ENCODE data around the gene RASA4B.

The RASA4B gene

GRCh38 chr7:102466097-102466496 lies 51.5 kb downstream of the RASA4B start:
- Histone ChIP-seq H3K4me1 (ENCODE audit: control insufficient read depth in 1 of 2, insufficient read depth in 1 of 2, low read depth in 1 of 2, low read length in 1 of 2) (peaks cover 22 to 23% of the 10 kb centered on the region in 2 experiments), H3K4me3 (ENCODE audit: low read depth in 1 of 2, low read length in 1 of 2) (peak overlapping the region; percentile 82 to 99), H3K27ac (no peak overlapping the region), H3K27me3 (no peaks in the 10 kb centered on the region), H3K9me3 (no peaks in the 10 kb centered on the region), H3K36me3 (peaks cover 40% of the 10 kb centered on the region)
- TF ChIP-seq, protein P1, sequence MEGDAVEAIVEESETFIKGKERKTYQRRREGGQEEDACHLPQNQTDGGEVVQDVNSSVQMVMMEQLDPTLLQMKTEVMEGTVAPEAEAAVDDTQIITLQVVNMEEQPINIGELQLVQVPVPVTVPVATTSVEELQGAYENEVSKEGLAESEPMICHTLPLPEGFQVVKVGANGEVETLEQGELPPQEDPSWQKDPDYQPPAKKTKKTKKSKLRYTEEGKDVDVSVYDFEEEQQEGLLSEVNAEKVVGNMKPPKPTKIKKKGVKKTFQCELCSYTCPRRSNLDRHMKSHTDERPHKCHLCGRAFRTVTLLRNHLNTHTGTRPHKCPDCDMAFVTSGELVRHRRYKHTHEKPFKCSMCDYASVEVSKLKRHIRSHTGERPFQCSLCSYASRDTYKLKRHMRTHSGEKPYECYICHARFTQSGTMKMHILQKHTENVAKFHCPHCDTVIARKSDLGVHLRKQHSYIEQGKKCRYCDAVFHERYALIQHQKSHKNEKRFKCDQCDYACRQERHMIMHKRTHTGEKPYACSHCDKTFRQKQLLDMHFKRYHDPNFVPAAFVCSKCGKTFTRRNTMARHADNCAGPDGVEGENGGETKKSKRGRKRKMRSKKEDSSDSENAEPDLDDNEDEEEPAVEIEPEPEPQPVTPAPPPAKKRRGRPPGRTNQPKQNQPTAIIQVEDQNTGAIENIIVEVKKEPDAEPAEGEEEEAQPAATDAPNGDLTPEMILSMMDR (IDR thresholded peaks at IDR 0.05) = no peak

DNA sequence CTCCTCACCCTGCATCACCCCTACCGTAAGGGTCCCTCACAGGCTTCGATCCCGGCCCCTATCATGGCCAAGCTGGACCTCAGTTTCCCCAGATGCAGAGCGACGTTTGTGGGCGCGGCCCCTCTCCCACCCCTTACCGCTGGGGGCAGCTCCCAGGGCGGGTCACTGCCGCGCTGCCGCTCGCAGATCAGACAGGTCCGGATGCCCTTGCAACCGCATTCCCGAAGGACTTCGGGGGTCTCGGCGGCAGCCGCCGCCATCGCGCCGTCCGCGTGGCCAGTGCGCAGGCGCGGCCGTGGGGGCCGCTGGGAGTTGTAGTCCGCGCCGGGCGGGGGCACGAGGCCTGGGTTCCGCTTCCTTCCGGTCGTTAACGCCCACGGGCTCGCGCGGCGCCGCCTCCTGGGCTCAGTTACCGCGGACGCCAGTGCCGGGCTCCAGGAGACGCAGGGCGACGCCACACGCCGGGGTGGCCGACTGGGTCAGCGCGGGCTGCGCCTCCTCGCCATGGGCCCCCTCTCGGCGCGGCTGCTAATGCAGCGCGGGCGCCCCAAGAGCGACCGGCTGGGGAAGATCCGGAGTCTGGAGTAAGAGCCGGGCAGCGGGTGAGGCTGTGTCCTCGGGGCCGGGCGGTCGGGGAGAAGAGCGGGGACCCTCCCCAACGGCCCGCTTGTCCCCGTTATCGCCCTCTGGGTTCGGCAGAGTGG lies 52.8 kb downstream of the RASA4B start, which contains the start of the genes ALKBH4 and LRWD1:
Gene ALKBH4, minus strand, starts transcription at position 287 of the 704 bp plus-strand sequence. Its CDS starts 27 bp downstream, at position 260.
Gene LRWD1, plus strand, starts transcription at position 408 of the 704 bp plus-strand sequence. Its CDS starts 97 bp downstream, at position 505.
- H3K4me3 ChIP-seq (ENCODE audit: low read depth in 1 of 2, low read length in 1 of 2) = peak within 1 kb of the TSS; percentile 82 to 99
- peaks cover 26% of the 10 kb centered on the region for H3K36me3 ChIP-seq
- TF ChIP-seq, protein P1 (IDR thresholded peaks at IDR 0.05) = peak; percentile 71

DNA sequence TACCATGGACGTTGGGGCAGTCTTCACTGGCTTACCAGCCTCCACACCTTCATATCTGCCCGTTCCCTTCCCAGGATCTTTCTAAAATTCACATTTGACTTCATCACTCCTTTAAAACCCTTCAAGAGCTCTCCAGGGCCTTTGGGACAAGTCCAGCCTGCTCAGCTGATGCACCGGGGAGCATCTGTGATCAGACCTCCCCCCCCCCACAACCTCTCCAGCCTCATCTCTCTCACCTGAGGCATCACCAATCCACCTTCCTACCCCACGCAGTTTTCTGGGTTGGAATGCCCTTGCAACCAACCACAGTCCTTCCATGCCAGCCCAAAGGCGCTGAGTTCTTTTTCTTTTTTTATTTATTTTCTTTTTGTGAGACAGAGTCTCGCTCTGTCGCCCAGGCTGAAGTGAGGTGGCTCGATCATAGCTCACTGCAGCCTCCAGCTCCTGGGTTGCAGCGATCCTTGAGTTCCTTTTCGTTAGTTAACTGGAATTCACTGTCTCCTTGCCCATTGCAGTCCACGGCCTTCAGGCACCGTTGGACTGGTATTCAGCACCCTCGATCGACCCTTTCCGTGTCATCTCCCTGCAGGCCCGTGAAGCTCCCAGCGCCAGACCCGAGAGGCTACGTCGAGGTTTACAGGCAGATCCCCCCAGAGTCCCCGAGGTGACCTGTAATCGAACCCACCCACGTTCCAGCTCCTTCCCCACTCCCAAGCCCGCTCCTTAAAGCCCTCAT lies 53.6 kb downstream of the RASA4B start:
- H3K36me3 ChIP-seq = peaks cover 26% of the 10 kb centered on the region
- H3K9me3 ChIP-seq = no peaks in the 10 kb centered on the region
- H3K4me1 ChIP-seq (ENCODE audit: control insufficient read depth in 1 of 2, insufficient read depth in 1 of 2, low read depth in 1 of 2, low read length in 1 of 2) = peaks cover 23 to 27% of the 10 kb centered on the region in 2 experiments
- TF ChIP-seq, protein P1 (IDR thresholded peaks at IDR 0.05) = no peak
- peak overlapping the region; percentile 82 to 99 for H3K4me3 ChIP-seq (ENCODE audit: low read depth in 1 of 2, low read length in 1 of 2)
- H3K27me3 ChIP-seq = no peaks in the 10 kb centered on the region
- H3K27ac ChIP-seq = peak overlapping the region; percentile 74

More for the DNA sequence above, 52.8 kb downstream of the RASA4B start, which contains the start of the genes ALKBH4 and LRWD1:
- no peaks in the 10 kb centered on the region for H3K9me3 ChIP-seq
- no peaks in the 10 kb centered on the region for H3K27me3 ChIP-seq
- H3K27ac ChIP-seq = peak within 1 kb of the TSS; percentile 74
- peaks cover 23 to 27% of the 10 kb centered on the region in 2 experiments for H3K4me1 ChIP-seq (ENCODE audit: control insufficient read depth in 1 of 2, insufficient read depth in 1 of 2, low read depth in 1 of 2, low read length in 1 of 2)

DNA sequence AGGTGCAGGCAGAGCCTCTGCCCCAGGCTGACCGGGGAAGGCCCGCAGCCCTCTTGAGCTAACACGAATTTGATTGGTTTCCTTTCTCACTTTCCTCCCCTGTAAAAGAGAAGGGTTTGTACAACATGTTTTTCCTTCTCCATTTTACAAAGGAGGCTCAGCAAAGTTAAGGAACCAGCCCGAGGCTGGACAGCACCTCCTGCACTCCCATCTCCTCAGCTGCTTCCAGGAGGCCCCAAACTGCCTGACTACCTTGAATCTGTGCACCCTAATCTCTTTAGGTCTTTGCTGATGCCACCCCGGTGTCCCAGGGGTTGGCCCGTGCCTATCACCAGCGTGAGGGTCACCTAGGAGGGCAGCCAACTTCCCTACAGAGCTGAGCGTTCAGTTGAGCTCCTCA lies 57.1 kb downstream of the RASA4B start:
- Histone ChIP-seq H3K4me1 (ENCODE audit: control insufficient read depth in 1 of 2, insufficient read depth in 1 of 2, low read depth in 1 of 2, low read length in 1 of 2) (peaks cover 13 to 20% of the 10 kb centered on the region in 2 experiments), H3K27me3 (no peaks in the 10 kb centered on the region), H3K36me3 (peaks cover 41% of the 10 kb centered on the region), H3K4me3 (ENCODE audit: low read depth in 1 of 2, low read length in 1 of 2) (no peak overlapping the region), H3K9me3 (no peaks in the 10 kb centered on the region), H3K27ac (peak overlapping the region; percentile 62)
- TF ChIP-seq, protein P1 (IDR thresholded peaks at IDR 0.05) = no peak

GRCh38 chr7:102459221-102459844 lies 58.2 kb downstream of the RASA4B start:
- TF ChIP-seq, protein P1 (IDR thresholded peaks at IDR 0.05) = no peak
- Histone ChIP-seq H3K4me1 (ENCODE audit: control insufficient read depth in 1 of 2, insufficient read depth in 1 of 2, low read depth in 1 of 2, low read length in 1 of 2) (peaks cover 9 to 14% of the 10 kb centered on the region in 2 experiments), H3K4me3 (ENCODE audit: low read depth in 1 of 2, low read length in 1 of 2) (no peak overlapping the region), H3K36me3 (peaks cover 52% of the 10 kb centered on the region), H3K27me3 (no peaks in the 10 kb centered on the region), H3K9me3 (no peaks in the 10 kb centered on the region), H3K27ac (no peak overlapping the region)
